Neural progenitor cell (in vitro differentiated cells): ENCODE results near the gene KPNA2. TPM values are rescaled to one million over a fixed set of nuclear protein-coding genes. Genes with fewer than 3 reads are reported as not detected.

Experiments used
- DNase-seq: peaks from one replicate; pipeline ENCODE4 v3.0.0-alpha.2; 2016; ENCODE audit warnings: low spot score
- H2AFZ ChIP-seq: fragments of 200-600 bp; sonication (generic); replicated peaks from 2 replicates; pipeline ENCODE4 v1.6.1; 2016; ENCODE audit warnings: antibody characterized with exemption
- H3F3A ChIP-seq: fragments of 200-600 bp; sonication (generic); 2 replicates; pipeline ENCODE4 v1.6.1; 2016; ENCODE audit warnings: antibody characterized with exemption, low read depth
- H3K27ac ChIP-seq: fragments of 200-600 bp; sonication (generic); 2 replicates; pipeline ENCODE4 v1.5.1; 2016; ENCODE audit warnings: mild to moderate bottlenecking
- H3K27me3 ChIP-seq: fragments of 200-600 bp; sonication (generic); 2 replicates; pipeline ENCODE4 v1.6.1; 2016; ENCODE audit warnings: mild to moderate bottlenecking, moderate library complexity
- H3K36me3 ChIP-seq: fragments of 200-600 bp; sonication (generic); 2 replicates; pipeline ENCODE4 v1.5.1; 2016
- H3K4me1 ChIP-seq: fragments of 200-600 bp; sonication (generic); 2 replicates; pipeline ENCODE4 v1.6.1; 2016; ENCODE audit warnings: mixed run types
- H3K4me2 ChIP-seq: fragments of 200-600 bp; sonication (generic); 2 replicates; pipeline ENCODE4 v1.6.1; 2016
- H3K4me3 ChIP-seq: fragments of 200-600 bp; sonication (generic); 2 replicates; pipeline ENCODE4 v1.5.1; 2016
- H3K79me2 ChIP-seq: fragments of 200-600 bp; sonication (generic); 2 replicates; pipeline ENCODE4 v1.6.1; 2016; ENCODE audit warnings: low read depth
- H3K9ac ChIP-seq: fragments of 200-600 bp; sonication (generic); 2 replicates; pipeline ENCODE4 v1.6.1; 2016
- H3K9me3 ChIP-seq: fragments of 200-600 bp; sonication (generic); 2 replicates; pipeline ENCODE4 v1.5.1; 2016; ENCODE audit warnings: low read depth
- H4K20me1 ChIP-seq: fragments of 200-600 bp; sonication (generic); 2 replicates; pipeline ENCODE4 v1.6.1; 2016; ENCODE audit warnings: low read depth
- H3K27ac Mint-ChIP-seq: 3 replicates; pipeline ENCODE4 v1.8.0; 2021; ENCODE audit warnings: mixed read lengths
- H3K27me3 Mint-ChIP-seq: 2 replicates; pipeline ENCODE4 v1.8.0; 2022; ENCODE audit warnings: low read depth, mild to moderate bottlenecking, inconsistent platforms, moderate library complexity, mixed read lengths; ENCODE audit not compliant: insufficient read depth
- H3K36me3 Mint-ChIP-seq: 3 replicates; pipeline ENCODE4 v1.8.0; 2021; ENCODE audit warnings: mixed read lengths
- H3K4me1 Mint-ChIP-seq: 3 replicates; pipeline ENCODE4 v1.8.0; 2021; ENCODE audit warnings: mixed read lengths
- H3K4me3 Mint-ChIP-seq: 3 replicates; pipeline ENCODE4 v1.8.0; 2021; ENCODE audit warnings: mild to moderate bottlenecking, moderate library complexity, mixed read lengths
- H3K9me3 Mint-ChIP-seq: 3 replicates; pipeline ENCODE4 v1.8.0; 2020; ENCODE audit warnings: mixed read lengths
- EZH2 ChIP-seq: fragments of 200-600 bp; sonication (generic); IDR thresholded peaks from 2 replicates; pipeline ENCODE4 v1.6.1; 2017; ENCODE audit warnings: antibody characterized with exemption, mild to moderate bottlenecking, moderate library complexity
- EZH2phosphoT487 ChIP-seq: fragments of 200-600 bp; sonication (generic); IDR thresholded peaks from 2 replicates; pipeline ENCODE4 v1.6.1; 2017; ENCODE audit warnings: antibody characterized with exemption
- total RNA-seq: library from RNA; depleted of rRNA; stranded (reverse); fragments of >200 nt; gene quantifications from 2 replicates; pipeline ENCODE4 v1.2.3, GENCODE V29; 2015; ENCODE audit warnings: low replicate concordance
- TF ChIP-seq, protein P1 (sequence below): fragments of 200-600 bp; sonication (generic); IDR thresholded peaks from 2 replicates; pipeline ENCODE4 v1.5.1; 2017; ENCODE audit warnings: antibody characterized with exemption, mild to moderate bottlenecking

The KPNA2 gene
- total RNA-seq, 1 donor from 2014 or later = 549 TPM

DNA sequence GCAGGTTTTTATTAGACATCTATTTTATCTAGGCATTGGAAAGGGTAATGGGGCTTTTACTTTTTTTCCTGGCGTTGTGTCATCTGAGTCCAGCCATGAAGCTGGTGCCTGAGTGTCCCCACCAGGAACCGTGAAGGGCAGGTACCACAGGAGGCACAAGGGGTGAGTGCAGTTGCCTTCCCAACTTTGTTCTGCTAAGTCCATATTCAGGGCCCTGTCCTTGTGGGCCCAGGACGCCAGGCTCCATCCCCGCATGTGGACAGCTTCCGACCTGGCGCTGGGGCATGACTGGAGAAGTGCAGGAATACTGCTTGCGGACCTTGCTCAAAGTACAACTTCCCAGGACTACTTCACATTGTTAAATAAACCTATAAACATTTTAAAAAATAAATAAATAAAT, 60.6 kb downstream of the KPNA2 start:
- no peak overlapping the region for H3K4me2 ChIP-seq
- no peak overlapping the region for H3K9ac ChIP-seq
- Mint-ChIP-seq H3K9me3 (peaks cover 7% of the 10 kb centered on the region), H3K27ac (no peak overlapping the region), H3K36me3 (no peaks in the 10 kb centered on the region), H3K27me3 (peaks cover 2% of the 10 kb centered on the region), H3K4me3 (no peak overlapping the region), H3K4me1 (no peaks in the 10 kb centered on the region)
- no peaks in the 10 kb centered on the region for H3K79me2 ChIP-seq
- H3K4me1 ChIP-seq = no peaks in the 10 kb centered on the region
- peaks cover 14% of the 10 kb centered on the region for H3K27me3 ChIP-seq
- H3K9me3 ChIP-seq = no peaks in the 10 kb centered on the region
- H3F3A ChIP-seq = no peaks in the 10 kb centered on the region
- no peaks in the 10 kb centered on the region for H4K20me1 ChIP-seq
- H3K36me3 ChIP-seq = no peaks in the 10 kb centered on the region
- TF ChIP-seq EZH2 (no peak), EZH2phosphoT487 (no peak)
- TF ChIP-seq, protein P1, sequence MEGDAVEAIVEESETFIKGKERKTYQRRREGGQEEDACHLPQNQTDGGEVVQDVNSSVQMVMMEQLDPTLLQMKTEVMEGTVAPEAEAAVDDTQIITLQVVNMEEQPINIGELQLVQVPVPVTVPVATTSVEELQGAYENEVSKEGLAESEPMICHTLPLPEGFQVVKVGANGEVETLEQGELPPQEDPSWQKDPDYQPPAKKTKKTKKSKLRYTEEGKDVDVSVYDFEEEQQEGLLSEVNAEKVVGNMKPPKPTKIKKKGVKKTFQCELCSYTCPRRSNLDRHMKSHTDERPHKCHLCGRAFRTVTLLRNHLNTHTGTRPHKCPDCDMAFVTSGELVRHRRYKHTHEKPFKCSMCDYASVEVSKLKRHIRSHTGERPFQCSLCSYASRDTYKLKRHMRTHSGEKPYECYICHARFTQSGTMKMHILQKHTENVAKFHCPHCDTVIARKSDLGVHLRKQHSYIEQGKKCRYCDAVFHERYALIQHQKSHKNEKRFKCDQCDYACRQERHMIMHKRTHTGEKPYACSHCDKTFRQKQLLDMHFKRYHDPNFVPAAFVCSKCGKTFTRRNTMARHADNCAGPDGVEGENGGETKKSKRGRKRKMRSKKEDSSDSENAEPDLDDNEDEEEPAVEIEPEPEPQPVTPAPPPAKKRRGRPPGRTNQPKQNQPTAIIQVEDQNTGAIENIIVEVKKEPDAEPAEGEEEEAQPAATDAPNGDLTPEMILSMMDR = no peak
- no peak for DNase-seq
- no peak overlapping the region for H3K27ac ChIP-seq
- no peak overlapping the region for H2AFZ ChIP-seq
- no peak overlapping the region for H3K4me3 ChIP-seq

Other genes with a start within 250 kb of the KPNA2 start
- 95.6 and 129 TPM in 2 replicates for gene BPTF, start 210.2 kb upstream of the KPNA2 start, total RNA-seq
- gene C17orf58, start 39.3 kb upstream of the KPNA2 start, total RNA-seq = 34.3 and 43.9 TPM in 2 replicates
- 99.0 and 150 TPM in 2 replicates for gene AMZ2, start 212.3 kb downstream of the KPNA2 start, total RNA-seq